CD14-positive monocyte (primary cell): ENCODE measurements around the gene GCNA. TPM values are rescaled to one million over a fixed set of nuclear protein-coding genes. Genes with fewer than 3 reads are reported as not detected.

Experiments used
- DNase-seq, 3 donors: peaks; one replicate each; pipeline ENCODE4 v3.0.0-alpha.2; 2011 to 2022
- H2AFZ ChIP-seq: 2 replicates; pipeline ENCODE4 v1.6.0; 2012; ENCODE audit warnings: mild to moderate bottlenecking, low read depth, low read length, inconsistent platforms; ENCODE audit not compliant: insufficient read depth, poor library complexity, severe bottlenecking
- H3K27ac ChIP-seq, 2 donors: 1 replicate in 1 of 2; 2 replicates in 1 of 2; pipeline ENCODE4 v1.5.1; 2012 to 2013; ENCODE audit warnings: low read length in 2 of 2, control low read depth in 1 of 2, inconsistent platforms in 1 of 2, low read depth in 1 of 2, mild to moderate bottlenecking in 1 of 2
- H3K27me3 ChIP-seq, 2 donors: one replicate each; pipeline versions ENCODE4 v1.6.0 to v1.6.1; 2011 to 2013; ENCODE audit warnings: low read length in 2 of 2; ENCODE audit not compliant: control insufficient read depth in 2 of 2, insufficient read depth in 2 of 2
- H3K36me3 ChIP-seq, 2 donors: replicated peaks in 1 of 2; 1 replicate in 1 of 2; 2 replicates in 1 of 2; pipeline versions ENCODE4 v1.5.1 to v1.6.1; 2012 to 2013; ENCODE audit warnings: low read length in 2 of 2, control low read depth in 1 of 2, inconsistent platforms in 1 of 2, mild to moderate bottlenecking in 1 of 2; ENCODE audit not compliant: insufficient read depth in 2 of 2, control insufficient read depth in 1 of 2
- H3K4me1 ChIP-seq, 2 donors: 1 replicate in 1 of 2; 2 replicates in 1 of 2; pipeline versions ENCODE4 v1.5.1 to v1.6.1; 2012 to 2013; ENCODE audit warnings: low read length in 2 of 2, control low read depth in 1 of 2, inconsistent platforms in 1 of 2, mild to moderate bottlenecking in 1 of 2, moderate library complexity in 1 of 2; ENCODE audit not compliant: insufficient read depth in 2 of 2, control insufficient read depth in 1 of 2
- H3K4me2 ChIP-seq: replicated peaks from 2 replicates; pipeline ENCODE3; 2012; ENCODE audit warnings: low read length, moderate library complexity, mild to moderate bottlenecking; ENCODE audit not compliant: poor library complexity, severe bottlenecking; ENCODE audit errors: extremely low read depth
- H3K4me3 ChIP-seq, 3 experiments: fragments of 200-600 bp in 1 of 3; sonication (generic) in 1 of 3; replicated peaks in 1 of 3; 1 replicate in 2 of 3; 2 replicates in 1 of 3; pipeline ENCODE4 v1.5.1; 2011 to 2013; ENCODE audit warnings: low read length in 3 of 3, mild to moderate bottlenecking in 3 of 3, control low read depth in 2 of 3, low read depth in 2 of 3, inconsistent platforms in 1 of 3, moderate library complexity in 1 of 3
- H3K79me2 ChIP-seq: 2 replicates; pipeline ENCODE4 v1.6.0; 2012; ENCODE audit warnings: mild to moderate bottlenecking, control low read depth, inconsistent platforms, low read length, moderate library complexity; ENCODE audit not compliant: insufficient read depth
- H3K9ac ChIP-seq: 2 replicates; pipeline ENCODE4 v1.6.0; 2017; ENCODE audit warnings: low read length, mild to moderate bottlenecking; ENCODE audit not compliant: insufficient read depth, poor library complexity, severe bottlenecking
- H3K9me3 ChIP-seq, 2 donors: replicated peaks in 1 of 2; 1 replicate in 1 of 2; 2 replicates in 1 of 2; pipeline versions ENCODE4 v1.5.1 to v1.6.1; 2012 to 2013; ENCODE audit warnings: low read length in 2 of 2, control low read depth in 1 of 2; ENCODE audit not compliant: control insufficient read depth in 1 of 2, insufficient read depth in 1 of 2
- H4K20me1 ChIP-seq: 2 replicates; pipeline ENCODE4 v1.6.0; 2012; ENCODE audit warnings: mild to moderate bottlenecking, low read length, control low read depth, moderate library complexity; ENCODE audit not compliant: insufficient read depth
- H3K27ac Mint-ChIP-seq, 7 donors: one replicate each; pipeline ENCODE4 v1.8.0; 2020; ENCODE audit warnings: mild to moderate bottlenecking in 7 of 7, mixed read lengths in 7 of 7, moderate library complexity in 6 of 7, inconsistent platforms in 2 of 7
- H3K27me3 Mint-ChIP-seq, 3 donors: one replicate each; pipeline ENCODE4 v1.8.0; 2021 to 2022; ENCODE audit warnings: low read depth in 3 of 3, mild to moderate bottlenecking in 3 of 3, mixed read lengths in 3 of 3, moderate library complexity in 3 of 3, inconsistent platforms in 1 of 3
- H3K36me3 Mint-ChIP-seq, 2 donors: one replicate each; pipeline ENCODE4 v1.8.0; 2020; ENCODE audit warnings: mixed read lengths in 2 of 2, inconsistent platforms in 1 of 2, mild to moderate bottlenecking in 1 of 2
- H3K4me1 Mint-ChIP-seq: one replicate; pipeline ENCODE4 v1.8.0; 2020; ENCODE audit warnings: mild to moderate bottlenecking, mixed read lengths
- H3K4me3 Mint-ChIP-seq, 2 donors: one replicate each; pipeline ENCODE4 v1.8.0; 2020; ENCODE audit warnings: mild to moderate bottlenecking in 2 of 2, mixed read lengths in 2 of 2, moderate library complexity in 1 of 2
- H3K9me3 Mint-ChIP-seq, 7 donors: one replicate each; pipeline ENCODE4 v1.8.0; 2020 to 2022; ENCODE audit warnings: mixed read lengths in 7 of 7, mild to moderate bottlenecking in 6 of 7, moderate library complexity in 6 of 7, inconsistent platforms in 2 of 7
- CTCF ChIP-seq: fragments of 200-600 bp; IDR thresholded peaks from one replicate; pipeline ENCODE4 v1.8.0; 2022; ENCODE audit warnings: antibody characterized with exemption, mild to moderate bottlenecking
- WGBS: methylation state at CpG from one replicate; pipeline ENCODE4 v1.1.5; 2013; ENCODE audit warnings: missing lambda C conversion rate; ENCODE audit not compliant: insufficient coverage; 5-methylcytosine and 5-hydroxymethylcytosine counted together
- intact Hi-C, 2 donors: fragments of 100-400 bp; cut with micrococcal nuclease; formaldehyde crosslinking; loops; one replicate each; pipeline versions ENCODE4 v1.15.0 to v1.15.1; 2023
- polyA plus RNA-seq, 3 donors: library from polyadenylated mRNA; depleted of rRNA in 1 of 3; unstranded in 2 of 3; stranded (reverse) in 1 of 3; fragments of 300-500 nt in 2 of 3; fragments of >200 nt in 1 of 3; fragmentation: Illumina TruSeq in 2 of 3; gene quantifications; 1 replicate in 2 of 3; 2 replicates in 1 of 3; pipeline ENCODE4 v1.2.3, GENCODE V29; 2012 to 2021

GCNA gene
- polyA plus RNA-seq, 3 donors, result 0.26 to 4.7 (median 0.27) TPM

- H3K4me2 ChIP-seq, result no peak overlapping the region
- no peaks in the 10 kb centered on the region for H3K9me3 ChIP-seq
- Mint-ChIP-seq H3K9me3 (no peaks in the 10 kb centered on the region), H3K36me3 (no peaks in the 10 kb centered on the region), H3K4me1 (peaks cover 9% of the 10 kb centered on the region), H3K27ac (no peak overlapping the region), H3K27me3 (peaks cover 2 to 7% (median 3%) of the 10 kb centered on the region in 3 donors), H3K4me3 (no peak overlapping the region)
- no peaks in the 10 kb centered on the region for H3K27me3 ChIP-seq
- no peak for DNase-seq
- WGBS, result 96% methylated on average over 3 of the region's 6 CpGs
- H2AFZ ChIP-seq, result no peak overlapping the region
- no peaks in the 10 kb centered on the region for H4K20me1 ChIP-seq
- peaks cover 4 to 8% of the 10 kb centered on the region in 2 donors for H3K4me1 ChIP-seq
- no peaks in the 10 kb centered on the region for H3K79me2 ChIP-seq
- H3K27ac ChIP-seq, result no peak overlapping the region
- no peak overlapping the region for H3K4me3 ChIP-seq
- intact Hi-C loops, result no loop called here
- H3K36me3 ChIP-seq, result no peaks in the 10 kb centered on the region
- no peak overlapping the region for H3K9ac ChIP-seq
- no peak for TF ChIP-seq CTCF
These were observed 48.3 kb downstream of the GCNA start for GRCh38 chrX:71626576-71626975.

GRCh38 chrX:71627588-71628404 is 49.6 kb downstream of the GCNA start:
- Mint-ChIP-seq H3K27ac (no peak overlapping the region), H3K4me3 (no peak overlapping the region), H3K4me1 (peaks cover 7% of the 10 kb centered on the region), H3K9me3 (no peaks in the 10 kb centered on the region), H3K36me3 (no peaks in the 10 kb centered on the region), H3K27me3 (peaks cover 2 to 7% (median 3%) of the 10 kb centered on the region in 3 donors)
- no peak for DNase-seq
- H3K4me3 ChIP-seq, result no peak overlapping the region
- no peaks in the 10 kb centered on the region for H3K27me3 ChIP-seq
- H2AFZ ChIP-seq, result no peak overlapping the region
- no peaks in the 10 kb centered on the region for H3K9me3 ChIP-seq
- H4K20me1 ChIP-seq, result no peaks in the 10 kb centered on the region
- 95% methylated on average over 3 of the region's 14 CpGs for WGBS
- no peak overlapping the region for H3K4me2 ChIP-seq
- H3K4me1 ChIP-seq, result peaks cover 4% of the 10 kb centered on the region in 2 donors
- no peak overlapping the region for H3K9ac ChIP-seq
- intact Hi-C loops, result no loop called here
- H3K27ac ChIP-seq, result no peak overlapping the region
- H3K79me2 ChIP-seq, result no peaks in the 10 kb centered on the region
- TF ChIP-seq CTCF, result no peak
- H3K36me3 ChIP-seq, result no peaks in the 10 kb centered on the region
